ENCODE data around the gene DCLRE1C.
"Not testable (repeated sequence)": the region's sequence is repeated elsewhere in the genome, so short reads cannot be mapped to it uniquely, and the experiment has no call there.

The DCLRE1C gene

DNA sequence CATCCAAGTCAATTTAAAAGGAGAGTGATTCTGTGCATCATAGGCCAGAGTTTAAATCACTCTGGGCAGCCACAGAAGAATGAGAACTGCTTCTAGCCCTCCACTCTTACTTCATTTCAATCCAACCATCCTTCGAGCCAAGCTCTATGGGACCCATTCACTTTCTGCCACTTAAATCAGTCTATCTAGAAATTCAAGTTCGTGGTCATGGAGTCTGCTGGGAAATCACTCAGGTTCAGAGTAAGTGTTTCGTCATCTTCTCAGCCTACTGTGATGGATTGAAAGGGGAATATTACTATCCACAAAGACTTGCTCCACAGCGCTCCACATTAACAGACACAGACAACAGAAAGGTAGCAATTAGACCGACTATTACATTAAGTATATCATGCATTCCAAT is 4.6 kb downstream of the DCLRE1C start:
- DNase-seq, result no peak
- TF ChIP-seq, protein P1, sequence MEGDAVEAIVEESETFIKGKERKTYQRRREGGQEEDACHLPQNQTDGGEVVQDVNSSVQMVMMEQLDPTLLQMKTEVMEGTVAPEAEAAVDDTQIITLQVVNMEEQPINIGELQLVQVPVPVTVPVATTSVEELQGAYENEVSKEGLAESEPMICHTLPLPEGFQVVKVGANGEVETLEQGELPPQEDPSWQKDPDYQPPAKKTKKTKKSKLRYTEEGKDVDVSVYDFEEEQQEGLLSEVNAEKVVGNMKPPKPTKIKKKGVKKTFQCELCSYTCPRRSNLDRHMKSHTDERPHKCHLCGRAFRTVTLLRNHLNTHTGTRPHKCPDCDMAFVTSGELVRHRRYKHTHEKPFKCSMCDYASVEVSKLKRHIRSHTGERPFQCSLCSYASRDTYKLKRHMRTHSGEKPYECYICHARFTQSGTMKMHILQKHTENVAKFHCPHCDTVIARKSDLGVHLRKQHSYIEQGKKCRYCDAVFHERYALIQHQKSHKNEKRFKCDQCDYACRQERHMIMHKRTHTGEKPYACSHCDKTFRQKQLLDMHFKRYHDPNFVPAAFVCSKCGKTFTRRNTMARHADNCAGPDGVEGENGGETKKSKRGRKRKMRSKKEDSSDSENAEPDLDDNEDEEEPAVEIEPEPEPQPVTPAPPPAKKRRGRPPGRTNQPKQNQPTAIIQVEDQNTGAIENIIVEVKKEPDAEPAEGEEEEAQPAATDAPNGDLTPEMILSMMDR (IDR thresholded peaks at IDR 0.05; ENCODE audit: low read depth, low read length), result no peak
- Histone ChIP-seq H3K9me3 (ENCODE audit: severe bottlenecking) (no peaks in the 10 kb centered on the region), H3K27ac (no peak overlapping the region), H3K27me3 (ENCODE audit: insufficient read depth, low read depth, severe bottlenecking) (no peaks in the 10 kb centered on the region), H3K36me3 (no peaks in the 10 kb centered on the region), H3K4me3 (ENCODE audit: low read depth, low read length) (no peak overlapping the region)

DNA sequence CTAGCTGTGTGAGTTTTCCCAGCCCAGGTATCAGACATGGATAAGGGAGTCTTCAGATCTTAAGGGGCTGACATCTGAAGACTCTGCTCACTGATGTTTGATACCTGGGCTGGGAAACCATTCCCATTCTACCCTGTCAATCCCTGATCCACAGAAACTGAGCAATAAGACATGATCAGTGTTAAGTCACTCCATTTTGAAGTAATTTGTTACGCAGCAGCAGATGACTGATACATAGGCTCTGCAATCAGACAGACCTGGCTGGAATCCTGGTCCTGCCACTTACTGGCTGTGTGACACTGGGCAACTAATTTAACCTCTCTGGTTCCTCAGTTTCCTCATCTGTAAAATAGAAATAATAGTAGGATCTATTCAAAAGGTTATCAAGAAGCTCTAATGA is 6.6 kb downstream of the DCLRE1C start:
- H3K27me3 ChIP-seq (ENCODE audit: insufficient read depth, low read depth, severe bottlenecking), result no peaks in the 10 kb centered on the region
- no peak overlapping the region for H3K4me3 ChIP-seq (ENCODE audit: low read depth, low read length)
- H3K9me3 ChIP-seq (ENCODE audit: severe bottlenecking), result no peaks in the 10 kb centered on the region
- no peak for DNase-seq
- TF ChIP-seq, protein P1 (IDR thresholded peaks at IDR 0.05; ENCODE audit: low read depth, low read length), result no peak
- no peak overlapping the region for H3K27ac ChIP-seq
- no peaks in the 10 kb centered on the region; the same call in 1 of the 2 replicates for H3K36me3 ChIP-seq

DNA sequence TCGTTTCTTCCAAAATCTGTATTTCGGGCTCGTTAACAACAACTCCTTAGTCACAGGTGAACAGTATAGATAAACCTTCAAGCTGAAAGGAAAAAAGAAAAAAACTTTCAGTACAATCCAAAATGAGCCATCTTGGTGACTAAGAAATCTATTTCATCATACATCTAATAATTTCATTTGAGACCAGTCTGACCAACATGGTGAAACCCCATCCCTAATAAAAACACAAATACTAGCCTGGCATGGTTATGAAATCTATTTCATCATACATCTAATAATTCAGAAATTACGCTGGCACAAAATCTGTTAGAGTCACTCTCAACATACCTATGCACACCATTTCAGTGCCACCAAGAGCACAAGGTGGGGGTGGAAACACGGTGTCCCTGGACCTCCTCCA is 8.8 kb downstream of the DCLRE1C start:
- H3K4me3 ChIP-seq (ENCODE audit: low read depth, low read length), result no peak overlapping the region
- no peak for DNase-seq
- TF ChIP-seq, protein P1 (IDR thresholded peaks at IDR 0.05; ENCODE audit: low read depth, low read length), result no peak
- no peaks in the 10 kb centered on the region for H3K9me3 ChIP-seq (ENCODE audit: severe bottlenecking)
- H3K27ac ChIP-seq, result no peak overlapping the region
- H3K27me3 ChIP-seq (ENCODE audit: insufficient read depth, low read depth, severe bottlenecking), result no peaks in the 10 kb centered on the region
- no peaks in the 10 kb centered on the region; the same call in 1 of the 2 replicates for H3K36me3 ChIP-seq

DNA sequence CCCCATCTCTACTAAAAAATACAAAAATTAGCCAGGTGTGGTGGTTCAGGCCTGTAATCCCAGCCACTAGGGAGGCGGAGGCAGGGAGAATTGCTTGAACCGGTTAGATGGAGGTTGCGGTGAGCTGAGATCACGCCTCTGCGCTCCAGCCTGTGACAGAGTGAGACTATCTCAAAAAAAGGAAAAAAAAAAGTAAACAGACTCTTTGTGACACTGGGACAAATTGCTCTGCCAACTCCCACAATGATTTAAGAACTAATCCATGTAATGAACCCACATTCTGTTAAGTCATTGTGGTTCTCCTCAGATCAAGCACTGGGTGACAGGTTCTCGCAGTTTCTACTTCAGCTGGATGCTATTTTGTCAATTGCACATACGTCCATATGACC is 11.0 kb downstream of the DCLRE1C start:
- H3K36me3 ChIP-seq; H3K4me3 ChIP-seq (ENCODE audit: low read depth, low read length); H3K27me3 ChIP-seq (ENCODE audit: insufficient read depth, low read depth, severe bottlenecking); H3K27ac ChIP-seq; DNase-seq; H3K9me3 ChIP-seq (ENCODE audit: severe bottlenecking): not testable (repeated sequence)

DNA sequence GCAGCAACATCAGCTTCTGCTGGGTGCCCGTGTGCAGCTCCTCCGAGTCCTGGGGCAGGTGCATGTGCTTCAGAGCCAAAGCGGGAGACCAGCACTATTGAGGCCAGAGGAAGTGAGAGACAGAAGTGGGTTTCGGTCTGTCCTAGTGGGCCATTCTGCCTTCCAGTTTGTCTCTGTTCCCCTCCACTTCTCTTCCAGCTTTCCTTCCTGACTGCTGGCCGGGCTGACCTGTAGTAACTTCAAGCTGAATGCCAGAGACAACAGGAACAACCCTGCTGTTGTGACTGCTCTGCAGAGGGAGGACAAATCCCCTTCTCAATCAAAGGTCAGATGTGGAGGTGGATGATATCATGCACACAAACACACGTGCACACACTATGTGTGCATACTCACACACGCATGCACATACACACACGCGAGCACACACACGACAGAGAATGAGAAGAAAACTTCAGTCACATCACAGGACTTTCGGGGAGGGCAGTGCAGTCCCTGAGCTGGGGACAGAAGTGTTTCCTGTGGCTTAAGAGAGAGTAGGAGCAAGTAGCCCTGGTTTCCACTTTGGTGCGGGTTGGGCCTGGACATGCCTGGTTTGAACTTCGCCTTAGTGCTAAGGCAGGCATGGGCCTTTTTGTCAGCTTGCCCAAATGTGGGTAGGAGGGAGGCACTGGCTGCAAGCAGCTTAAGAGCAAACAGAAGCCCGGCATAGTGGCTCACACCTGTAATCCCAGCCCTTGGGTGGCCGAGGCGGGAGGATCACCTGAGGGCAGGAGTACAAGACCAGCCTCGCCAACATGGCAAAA is 11.5 kb downstream of the DCLRE1C start:
- not testable (repeated sequence) for H3K27ac ChIP-seq; H3K9me3 ChIP-seq (ENCODE audit: severe bottlenecking); H3K4me3 ChIP-seq (ENCODE audit: low read depth, low read length); DNase-seq; H3K36me3 ChIP-seq; H3K27me3 ChIP-seq (ENCODE audit: insufficient read depth, low read depth, severe bottlenecking)

DNA sequence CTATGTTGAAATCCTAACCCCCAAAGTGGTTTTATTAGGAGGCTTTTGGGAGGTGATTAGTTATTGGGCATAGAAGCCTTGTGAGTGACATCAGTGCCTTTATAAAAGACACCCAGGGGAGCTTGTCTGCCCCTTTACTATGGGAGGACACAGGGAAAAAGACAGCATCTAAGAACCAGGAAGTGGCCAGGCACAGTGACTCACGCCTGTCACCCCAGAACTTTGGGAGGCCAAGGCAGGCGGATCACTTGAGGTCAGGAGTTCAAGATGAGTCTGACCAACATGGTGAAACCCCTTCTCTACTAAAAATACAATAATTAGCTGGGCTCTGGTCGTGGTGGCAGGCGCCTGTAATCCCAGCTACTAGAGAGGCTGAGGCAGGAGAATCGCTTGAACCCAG is 14.9 kb downstream of the DCLRE1C start:
- DNase-seq; H3K36me3 ChIP-seq; H3K9me3 ChIP-seq (ENCODE audit: severe bottlenecking); H3K27me3 ChIP-seq (ENCODE audit: insufficient read depth, low read depth, severe bottlenecking); H3K27ac ChIP-seq; H3K4me3 ChIP-seq (ENCODE audit: low read depth, low read length): not testable (repeated sequence)

DNA sequence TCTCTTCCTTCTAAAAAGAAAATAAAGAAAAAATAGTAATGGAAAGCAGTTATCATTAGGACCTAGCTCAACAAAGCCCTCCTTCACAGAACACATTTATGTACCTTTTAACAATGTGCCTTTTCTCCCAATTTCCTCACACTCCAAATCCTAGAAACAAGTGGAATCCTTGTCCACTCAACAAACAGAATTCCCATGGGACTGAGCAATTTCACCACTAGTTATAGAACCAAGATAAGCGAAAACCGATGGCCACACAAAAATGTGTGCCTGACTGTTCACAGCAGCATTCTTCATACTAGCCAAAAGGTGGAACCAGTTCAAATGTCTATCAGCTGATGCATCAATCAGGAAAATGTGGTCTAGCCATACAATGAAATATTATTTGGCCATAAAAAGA is 17.3 kb downstream of the DCLRE1C start:
- H3K9me3 ChIP-seq (ENCODE audit: severe bottlenecking), result no peaks in the 10 kb centered on the region
- no peak overlapping the region for H3K4me3 ChIP-seq (ENCODE audit: low read depth, low read length)
- peaks cover 5% of the 10 kb centered on the region; the same call in 1 of the 2 replicates for H3K36me3 ChIP-seq
- DNase-seq, result no peak
- H3K27me3 ChIP-seq (ENCODE audit: insufficient read depth, low read depth, severe bottlenecking), result no peaks in the 10 kb centered on the region
- TF ChIP-seq, protein P1 (IDR thresholded peaks at IDR 0.05; ENCODE audit: low read depth, low read length), result no peak
- H3K27ac ChIP-seq, result no peak overlapping the region

Measured in WERI-Rb-1 (cell line).